CD4-positive, alpha-beta T cell treated with Interleukin-17A for 1 hour (primary cell): Measurements from ENCODE around the gene SLC51A.
"Not testable (repeated sequence)": the region's sequence is repeated elsewhere in the genome, so short reads cannot be mapped to it uniquely, and the experiment has no call there.

Source experiments
- DNase-seq: peaks from one replicate; pipeline ENCODE4 v3.0.0-alpha.2; 2020

Gene SLC51A

DNA sequence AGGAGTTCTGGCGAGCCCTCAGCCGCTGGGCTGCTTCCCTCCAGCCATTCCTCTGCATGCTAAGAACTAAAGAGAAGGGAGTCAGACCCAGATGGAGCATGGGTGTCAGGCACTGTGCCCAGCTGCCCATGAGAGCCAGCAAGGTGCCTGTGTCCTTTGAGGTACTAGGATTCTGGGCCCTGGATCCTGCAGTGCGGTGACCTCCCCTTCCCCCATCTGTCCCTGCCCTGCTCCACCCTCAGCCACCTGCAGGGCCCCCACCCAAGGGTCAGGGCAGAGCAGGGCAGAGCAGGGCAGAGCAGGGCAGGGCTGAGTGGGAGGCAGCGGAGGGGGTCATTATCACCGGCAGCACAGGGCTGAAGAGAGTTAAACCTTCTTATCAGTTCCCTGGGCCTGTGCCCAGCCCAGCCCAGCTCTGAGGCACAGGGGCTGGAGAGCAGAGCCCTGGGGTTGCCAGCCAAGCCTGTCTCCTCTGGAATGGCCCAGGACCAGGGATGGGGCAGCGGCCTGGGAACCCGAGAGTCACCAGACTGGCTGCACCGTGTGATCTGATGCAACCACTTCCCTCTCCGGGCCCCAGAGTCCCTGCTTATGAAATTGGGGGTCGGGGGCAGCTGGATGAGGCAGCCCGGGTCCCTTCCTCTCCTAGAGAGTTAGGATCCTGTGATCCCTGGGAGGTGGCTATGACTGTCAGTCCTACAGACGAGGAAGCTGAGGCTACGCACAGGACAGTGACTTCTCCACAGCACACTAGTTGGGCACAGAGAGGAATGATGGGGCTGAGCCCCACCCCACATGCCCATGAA, 22.4 kb upstream of the SLC51A start:
- no peak for DNase-seq

DNA sequence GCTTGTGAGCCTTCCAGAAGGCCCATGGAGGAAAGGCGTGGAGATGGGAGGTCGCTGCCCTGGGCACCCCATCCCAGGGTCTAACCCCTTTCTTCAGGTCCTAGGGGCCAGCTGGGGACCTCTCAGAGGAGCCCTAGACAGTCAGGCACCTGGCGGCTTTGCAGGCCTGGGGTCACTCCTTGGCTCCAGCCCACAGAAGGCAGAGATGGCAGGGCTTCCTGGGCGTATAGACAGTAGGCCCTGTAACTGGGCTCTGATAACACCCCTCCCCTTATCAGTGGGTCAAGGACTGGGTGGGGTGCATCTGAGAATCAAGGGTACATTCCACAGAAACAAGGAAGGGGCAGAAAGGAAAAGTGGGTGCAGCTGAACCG, 21.8 kb upstream of the SLC51A start:
- no peak for DNase-seq

- peak; percentile 37 for DNase-seq
These were observed 20.6 kb upstream of the SLC51A start for GRCh38 chr3:196195664-196196265.

DNA sequence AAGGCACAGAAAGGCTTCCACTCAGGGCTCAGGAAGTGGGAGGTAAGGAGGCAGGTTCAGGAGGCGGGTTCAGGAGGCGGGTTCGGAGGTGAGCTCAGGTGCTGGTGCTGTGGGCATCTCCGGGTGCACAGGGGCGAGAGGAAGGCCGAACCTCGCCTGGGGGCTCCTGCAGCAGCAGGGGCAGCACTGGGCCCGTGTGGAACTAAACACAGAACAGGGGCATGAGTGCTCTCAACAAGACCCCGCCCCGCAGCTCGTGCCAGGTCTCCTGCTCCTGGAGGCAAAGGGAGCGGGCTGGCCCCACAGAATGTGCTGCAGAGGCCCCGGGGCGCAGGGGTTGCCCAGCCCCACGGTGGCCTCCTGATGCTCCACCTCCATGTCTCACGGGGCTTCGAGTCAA, 18.8 kb upstream of the SLC51A start:
- DNase-seq, result no peak

DNA sequence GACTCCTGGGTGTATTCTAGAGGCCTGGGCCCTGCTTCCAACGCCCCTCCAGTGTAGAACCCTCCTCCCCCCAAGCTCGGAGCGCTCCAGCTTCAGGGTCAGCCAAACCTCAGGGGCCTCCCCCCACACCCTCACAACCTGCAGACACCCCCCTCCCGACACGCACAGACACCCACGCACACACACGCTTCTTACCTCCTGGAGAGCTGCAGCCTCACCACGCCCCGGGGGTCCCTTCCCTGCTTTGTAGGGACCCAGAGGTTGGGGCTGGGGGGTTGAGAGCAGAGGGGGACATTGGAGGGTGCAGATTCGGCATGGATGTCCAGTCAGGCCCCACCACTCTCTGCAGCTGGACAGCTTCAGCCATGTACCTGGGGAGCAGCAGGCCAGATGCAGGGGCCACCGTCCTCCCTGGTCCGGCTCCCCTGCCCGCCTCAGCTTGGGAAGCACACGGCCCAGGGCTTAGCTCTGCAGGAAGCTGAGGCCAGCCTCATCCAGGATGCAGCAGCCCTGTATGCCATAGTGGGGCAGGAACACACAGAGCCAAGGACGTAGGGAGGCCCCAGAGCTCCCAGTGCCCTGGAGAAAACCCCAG, 18.2 kb upstream of the SLC51A start:
- no peak for DNase-seq

GRCh38 chr3:196198771-196199753, 17.3 kb upstream of the SLC51A start:
- no peak for DNase-seq

DNA sequence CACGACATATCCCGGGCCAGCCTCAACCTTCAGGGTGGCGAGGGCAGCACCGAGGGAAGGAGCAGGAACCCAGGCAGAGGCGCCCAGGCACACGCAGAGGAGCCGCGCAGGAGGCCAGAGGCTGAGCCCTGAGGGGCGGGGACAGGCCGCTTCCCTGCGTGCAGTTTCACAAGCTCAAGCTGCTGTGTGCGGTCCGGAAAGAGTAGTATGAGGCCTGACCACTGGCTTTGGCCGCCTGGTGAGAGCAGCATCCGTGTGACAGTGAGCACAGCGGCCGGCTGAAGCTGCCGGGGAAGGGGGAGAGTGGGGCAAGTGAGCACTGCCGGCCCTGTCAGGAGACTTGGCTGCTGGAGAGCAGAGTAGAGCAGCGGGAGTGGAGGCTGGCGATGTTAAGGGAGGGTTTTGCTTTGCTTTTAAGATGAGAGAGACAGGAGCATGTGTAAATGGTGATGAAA, 13.8 kb upstream of the SLC51A start:
- DNase-seq, result no peak

DNA sequence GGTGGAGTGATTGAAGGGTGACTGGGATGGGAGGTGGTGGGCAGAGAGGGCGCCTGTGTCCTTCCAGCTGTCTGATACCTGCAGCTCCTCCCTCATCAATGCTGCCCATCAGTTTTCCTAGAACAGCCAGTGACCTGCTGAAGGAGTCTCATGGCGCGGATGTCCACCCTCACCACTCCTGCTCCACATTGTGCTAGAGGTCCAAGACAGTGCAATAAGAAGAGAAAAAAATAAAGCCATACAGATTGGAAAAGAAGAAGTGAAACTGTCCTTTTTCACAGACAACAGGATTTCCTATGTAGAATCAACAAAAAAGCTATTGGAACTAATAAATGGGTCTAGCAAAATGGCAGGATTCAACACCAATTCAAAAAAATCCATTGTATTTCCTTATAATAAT, 12.5 kb upstream of the SLC51A start:
- no peak for DNase-seq

DNA sequence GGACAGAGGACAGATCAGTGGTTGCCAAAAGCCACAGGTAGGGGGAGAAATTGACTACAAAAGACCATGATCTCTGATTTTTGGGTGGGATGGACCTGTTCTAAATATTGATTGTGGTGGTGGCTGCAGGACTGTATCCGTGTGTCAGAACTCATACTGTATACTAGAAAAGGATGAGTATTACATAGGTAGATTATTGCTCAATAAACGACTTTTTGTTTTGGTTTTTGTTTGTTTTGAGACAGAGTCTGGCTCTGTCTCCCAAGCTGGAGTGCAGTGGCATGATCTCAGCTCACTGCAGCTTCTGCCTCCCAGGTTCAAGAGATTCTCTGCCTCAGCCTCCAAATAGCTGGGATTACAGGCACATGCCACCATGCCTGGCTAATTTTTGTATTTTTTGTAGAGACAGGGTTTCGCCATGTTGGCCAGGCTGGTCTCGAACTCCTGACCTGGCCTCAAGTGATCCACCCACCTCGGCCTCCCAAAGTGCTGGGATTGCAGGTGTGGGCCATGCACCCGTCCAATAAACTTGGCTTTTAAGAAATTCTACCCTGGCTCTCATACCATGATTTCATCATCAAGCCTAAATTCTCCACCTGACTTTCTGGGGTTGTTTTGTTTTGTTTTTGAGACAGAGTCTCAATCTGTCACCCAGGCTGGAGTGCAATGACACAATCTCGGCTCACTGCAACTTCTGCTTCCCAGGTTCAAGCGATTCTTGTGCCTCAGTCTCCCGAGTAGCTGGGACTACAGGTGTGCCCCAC, 10.7 kb upstream of the SLC51A start:
- DNase-seq, result not testable (repeated sequence)

GRCh38 chr3:196207159-196207832, 9.0 kb upstream of the SLC51A start:
- DNase-seq, result peak; percentile 42

- peak; percentile 76 for DNase-seq
These were observed 8.3 kb upstream of the SLC51A start for GRCh38 chr3:196207833-196208607.

GRCh38 chr3:196208942-196209695, 7.2 kb upstream of the SLC51A start:
- no peak for DNase-seq

- DNase-seq, result not testable (repeated sequence)
These were observed 6.2 kb upstream of the SLC51A start for GRCh38 chr3:196209944-196210672.

DNA sequence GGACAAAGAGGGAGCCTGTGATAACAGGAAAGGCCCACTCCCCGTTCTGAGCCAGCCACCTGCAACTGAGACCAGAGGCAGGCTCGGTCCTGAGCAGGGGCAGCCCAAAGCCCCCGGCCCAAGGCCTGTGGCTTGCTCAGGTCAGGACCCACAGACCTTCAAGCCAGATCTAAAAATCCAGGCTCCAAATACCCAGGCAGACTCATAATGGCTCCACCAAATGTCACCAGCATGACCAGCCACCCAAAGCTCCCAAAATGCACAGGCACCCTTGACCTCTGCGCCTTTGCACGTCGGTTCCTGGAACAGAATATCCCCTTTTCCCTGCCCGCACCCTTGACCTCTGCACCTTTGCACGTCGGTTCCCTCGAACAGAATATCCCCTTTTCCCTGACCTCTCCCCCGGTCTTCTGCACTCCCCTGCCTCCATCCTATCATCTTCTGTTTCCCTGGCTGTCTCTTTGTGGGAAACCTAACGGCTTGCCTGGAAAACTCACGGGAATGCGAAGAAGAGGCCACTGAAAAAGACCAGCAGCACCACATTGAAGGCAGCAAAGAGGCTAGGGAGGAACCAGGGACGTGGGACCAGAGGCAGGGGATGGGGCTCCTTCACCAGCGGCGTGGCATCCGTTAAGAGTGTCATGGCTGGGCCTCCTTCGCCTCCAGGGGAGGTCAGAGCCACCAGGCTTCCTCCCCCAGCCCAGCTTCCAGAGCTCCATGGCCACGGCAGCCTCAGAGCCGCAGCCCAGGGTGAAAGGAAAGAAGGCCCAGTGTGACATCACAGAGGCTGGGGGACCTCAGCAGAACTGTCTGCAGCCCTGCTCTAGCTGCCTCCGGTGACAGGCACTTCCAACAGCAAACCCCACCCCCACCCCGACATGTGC, 5.4 kb upstream of the SLC51A start, which contains the start of gene ZDHHC19:
ZDHHC19 (minus strand) TSS at position 728 of the 884 bp plus-strand sequence; CDS start at position 643, 85 bp downstream.
- DNase-seq, result no peak

DNA sequence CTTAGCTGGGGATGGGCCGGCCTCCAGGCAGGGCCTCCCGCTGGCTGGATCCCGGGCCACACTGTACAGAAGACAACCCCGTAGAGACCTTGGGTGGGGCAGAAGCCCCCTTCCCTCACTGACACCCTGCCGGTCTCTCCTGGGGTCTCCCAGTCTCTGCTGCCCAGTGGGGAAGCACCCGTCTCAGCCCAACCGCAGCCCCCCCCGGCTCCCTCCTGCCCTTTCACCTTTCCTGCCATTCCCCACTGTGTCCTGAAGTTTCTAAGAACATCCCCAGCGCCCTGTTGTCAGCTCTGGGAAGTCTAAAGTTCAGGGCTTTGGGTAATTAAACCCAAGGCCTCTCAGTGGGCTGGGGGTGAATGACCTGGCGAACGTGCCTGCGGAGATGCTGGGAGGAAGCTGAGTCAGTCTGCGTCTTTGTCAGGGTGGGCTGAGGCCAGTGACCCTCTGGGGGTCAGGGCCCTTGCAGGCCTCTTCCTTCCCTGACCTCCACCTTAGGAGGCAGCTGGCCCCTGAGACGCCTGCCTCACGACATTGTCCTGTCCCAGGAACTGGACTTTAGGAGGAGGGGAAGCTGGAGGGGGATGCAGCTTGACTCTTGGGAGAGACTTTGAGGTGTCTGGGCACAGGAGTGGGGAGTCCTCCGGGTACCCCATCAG, 1.4 kb upstream of the SLC51A start:
- no peak for DNase-seq

DNA sequence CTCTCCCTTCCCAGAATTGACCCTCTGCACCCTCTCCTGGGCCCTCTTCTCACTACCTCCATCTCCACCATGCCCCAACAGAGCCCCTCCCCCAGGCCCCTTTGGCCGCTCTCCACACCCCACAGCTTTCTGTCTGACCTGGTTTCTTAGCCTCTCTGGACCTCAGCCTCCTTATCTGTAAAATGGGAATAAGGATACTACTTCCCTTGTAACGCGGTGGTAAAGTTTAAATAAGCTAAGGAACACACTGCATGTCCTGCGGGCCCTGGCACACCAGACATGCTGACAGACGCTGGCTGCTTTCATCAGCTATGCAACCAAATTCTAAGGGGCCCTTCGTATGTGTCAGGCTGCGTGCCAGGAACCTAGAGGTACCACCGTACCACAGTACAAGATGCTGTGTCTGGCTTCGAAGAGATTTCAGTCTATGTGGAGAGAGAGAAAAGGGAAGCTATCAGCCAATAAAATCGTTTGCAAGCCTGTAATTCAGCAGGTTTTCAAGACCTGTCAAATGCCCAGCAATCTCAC, 777 bp upstream of the SLC51A start:
- DNase-seq, result no peak

- no peak for DNase-seq
These were observed 412 bp downstream of the SLC51A start for GRCh38 chr3:196216681-196217211.
